H1 (cell line): ENCODE data around the gene MBOAT1. TPM values are rescaled to one million over a fixed set of nuclear protein-coding genes. Genes with fewer than 3 reads are reported as not detected.

Experiments used
- CTCF ChIA-PET: fragments of 300-600 bp; sonication (Branson Sonifier 250); formaldehyde crosslinking; loops from one replicate; lab custom pipeline; 2021; ENCODE audit not compliant: partially characterized antibody; lab: Charles Lee
- POLR2A ChIA-PET: fragments of 300-600 bp; sonication (Branson Sonifier 250); formaldehyde crosslinking; loops from one replicate; lab custom pipeline; 2021; ENCODE audit warnings: inconsistent platforms; ENCODE audit not compliant: partially characterized antibody; lab: Charles Lee
- DNase-seq, 2 experiments: peaks; one replicate each; pipeline versions ENCODE4 v3.0.0 to v3.0.0-alpha.2; 2010 to 2022; ENCODE audit warnings: low spot score in 2 of 2, low read depth in 1 of 2, mixed read lengths in 1 of 2
- FAIRE-seq: peaks from 2 replicates; lab custom pipeline; 2011; peaks lifted over from hg19 to GRCh38; lab: Jason Lieb, UNC
- H2AFZ ChIP-seq: 2 replicates; pipeline ENCODE4 v1.8.1; 2012; ENCODE audit warnings: low read length, inconsistent platforms
- H2AK5ac ChIP-seq: 2 replicates; pipeline ENCODE4 v1.6.1; 2013; ENCODE audit warnings: low read depth, low read length
- H2BK120ac ChIP-seq: replicated peaks from 2 replicates; pipeline ENCODE3; 2013; ENCODE audit warnings: low read depth, low read length, inconsistent platforms
- H2BK12ac ChIP-seq: 2 replicates; pipeline ENCODE4 v1.6.1; 2013; ENCODE audit warnings: low read depth, low read length
- H2BK15ac ChIP-seq: 2 replicates; pipeline ENCODE4 v1.6.1; 2013; ENCODE audit warnings: low read length
- H2BK20ac ChIP-seq: 2 replicates; pipeline ENCODE4 v1.6.1; 2013; ENCODE audit warnings: low read length
- H2BK5ac ChIP-seq: 2 replicates; pipeline ENCODE4 v1.6.1; 2013; ENCODE audit warnings: low read depth, low read length
- H3K14ac ChIP-seq: 2 replicates; pipeline ENCODE4 v1.6.1; 2013; ENCODE audit warnings: inconsistent platforms; ENCODE audit not compliant: insufficient read length
- H3K18ac ChIP-seq: 2 replicates; pipeline ENCODE4 v1.6.1; 2013; ENCODE audit warnings: low read length; ENCODE audit errors: extremely low read depth
- H3K23ac ChIP-seq: 2 replicates; pipeline ENCODE4 v1.6.1; 2013; ENCODE audit warnings: inconsistent platforms; ENCODE audit not compliant: insufficient read length
- H3K23me2 ChIP-seq: 2 replicates; pipeline ENCODE4 v1.6.1; 2013; ENCODE audit warnings: low read depth, low read length
- H3K27ac ChIP-seq: 2 replicates; pipeline ENCODE4 v1.6.1; 2011; ENCODE audit warnings: low read depth, low read length, inconsistent platforms
- H3K27me3 ChIP-seq, 4 experiments: replicated peaks in 1 of 4; 1 replicate in 1 of 4; 2 replicates in 3 of 4; pipeline versions ENCODE4 v1.6.1 to v1.8.1; 2011 to 2013; ENCODE audit warnings: low read length in 3 of 4, mild to moderate bottlenecking in 3 of 4, inconsistent platforms in 2 of 4, mixed read lengths in 2 of 4, moderate library complexity in 1 of 4; ENCODE audit not compliant: control insufficient read depth in 3 of 4, insufficient read depth in 3 of 4; ENCODE audit errors: extremely low read depth in 1 of 4
- H3K36me3 ChIP-seq, 4 experiments: 2 replicates each; pipeline versions ENCODE4 v1.6.1 to v1.8.1; 2011 to 2013; ENCODE audit warnings: mild to moderate bottlenecking in 4 of 4, low read length in 3 of 4, moderate library complexity in 2 of 4, control low read depth in 1 of 4, inconsistent platforms in 1 of 4; ENCODE audit not compliant: insufficient read depth in 4 of 4, control insufficient read depth in 2 of 4
- H3K4ac ChIP-seq: replicated peaks from 2 replicates; pipeline ENCODE3; 2013; ENCODE audit warnings: low read length, low read depth, mixed read lengths, inconsistent platforms; ENCODE audit not compliant: insufficient read length
- H3K4me1 ChIP-seq, 4 experiments: replicated peaks in 1 of 4; 1 replicate in 1 of 4; 2 replicates in 3 of 4; pipeline versions ENCODE4 v1.6.1 to v1.8.1; 2011 to 2013; ENCODE audit warnings: low read length in 3 of 4, inconsistent platforms in 2 of 4, mixed read lengths in 1 of 4; ENCODE audit not compliant: insufficient read depth in 4 of 4, control insufficient read depth in 3 of 4
- H3K4me2 ChIP-seq, 2 experiments: 2 replicates each; pipeline versions ENCODE4 v1.6.1 to v1.8.1; 2011 to 2013; ENCODE audit warnings: low read depth in 2 of 2, low read length in 2 of 2, control low read depth in 1 of 2, inconsistent platforms in 1 of 2, mild to moderate bottlenecking in 1 of 2; ENCODE audit not compliant: insufficient read depth in 1 of 2
- H3K4me3 ChIP-seq, 4 experiments: fragments of 200-600, 300-600 bp in 1 of 4; sonication (generic), shearing (Covaris generic), sonication (Bioruptor Twin) in 1 of 4; 2 replicates each; pipeline versions ENCODE4 v1.5.1 to v1.8.1; 2011 to 2016; ENCODE audit warnings: low read length in 4 of 4, low read depth in 3 of 4, control low read depth in 2 of 4, inconsistent platforms in 2 of 4, mild to moderate bottlenecking in 2 of 4, mixed read lengths in 1 of 4, moderate library complexity in 1 of 4; ENCODE audit not compliant: insufficient read depth in 2 of 4; ENCODE audit errors: extremely low read depth in 1 of 4
- H3K56ac ChIP-seq: replicated peaks from 2 replicates; pipeline ENCODE3; 2013; ENCODE audit warnings: low read depth, mild to moderate bottlenecking, mixed read lengths, low read length, inconsistent platforms; ENCODE audit not compliant: insufficient read length
- H3K79me1 ChIP-seq: 2 replicates; pipeline ENCODE4 v1.6.1; 2013; ENCODE audit warnings: low read depth, low read length, control low read depth
- H3K79me2 ChIP-seq, 2 experiments: 2 replicates each; pipeline versions ENCODE4 v1.6.1 to v1.8.1; 2012 to 2013; ENCODE audit warnings: low read length in 2 of 2, mild to moderate bottlenecking in 2 of 2, inconsistent platforms in 1 of 2; ENCODE audit not compliant: insufficient read depth in 2 of 2, control insufficient read depth in 1 of 2
- H3K9ac ChIP-seq, 4 experiments: replicated peaks in 1 of 4; 1 replicate in 1 of 4; 2 replicates in 3 of 4; pipeline versions ENCODE4 v1.6.1 to v1.8.1; 2011 to 2013; ENCODE audit warnings: low read depth in 3 of 4, low read length in 3 of 4, control low read depth in 2 of 4, mild to moderate bottlenecking in 2 of 4, moderate library complexity in 2 of 4, inconsistent platforms in 1 of 4; ENCODE audit errors: extremely low read depth in 1 of 4
- H3K9me3 ChIP-seq, 2 experiments: 2 replicates each; pipeline versions ENCODE4 v1.6.1 to v1.8.1; 2012 to 2013; ENCODE audit warnings: mild to moderate bottlenecking in 2 of 2, moderate library complexity in 2 of 2, control low read depth in 1 of 2, inconsistent platforms in 1 of 2, low read depth in 1 of 2, low read length in 1 of 2, mixed read lengths in 1 of 2; ENCODE audit not compliant: insufficient read depth in 2 of 2
- H4K20me1 ChIP-seq, 2 experiments: replicated peaks in 1 of 2; 2 replicates each; pipeline versions ENCODE3 to v1.8.1; 2011 to 2013; ENCODE audit warnings: inconsistent platforms in 2 of 2, low read length in 2 of 2, mild to moderate bottlenecking in 1 of 2; ENCODE audit not compliant: insufficient read depth in 2 of 2, control insufficient read depth in 1 of 2
- H4K5ac ChIP-seq: 2 replicates; pipeline ENCODE4 v1.6.1; 2013; ENCODE audit warnings: low read length, low read depth, mixed read lengths, inconsistent platforms; ENCODE audit not compliant: insufficient read length
- H4K8ac ChIP-seq: 2 replicates; pipeline ENCODE4 v1.8.0; 2013; ENCODE audit warnings: mild to moderate bottlenecking, moderate library complexity, low read length, inconsistent platforms; ENCODE audit not compliant: insufficient read depth; ENCODE audit errors: extremely low read depth
- H4K91ac ChIP-seq: replicated peaks from 2 replicates; pipeline ENCODE3; 2013; ENCODE audit warnings: low read length, mixed read lengths, inconsistent platforms; ENCODE audit not compliant: insufficient read length
- NANOG ChIP-seq: IDR thresholded peaks from 2 replicates; pipeline ENCODE4 v1.6.1; 2011; ENCODE audit warnings: low read length, low read depth, mild to moderate bottlenecking, inconsistent platforms; ENCODE audit not compliant: insufficient read depth, poor library complexity, severe bottlenecking
- SIRT6 ChIP-seq: IDR thresholded peaks from one replicate; pipeline ENCODE4 v1.7.1; 2012; ENCODE audit warnings: low read length, inconsistent platforms
- WGBS, 2 experiments: shearing (Covaris generic) in 1 of 2; methylation state at CpG; one replicate each; pipeline versions ENCODE4 v1.1.6 to v1.1.7; 2013 to 2015; ENCODE audit warnings: low lambda C conversion rate in 2 of 2, mixed read lengths in 2 of 2, inconsistent platforms in 1 of 2, low coverage in 1 of 2, missing lambda C conversion rate in 1 of 2; ENCODE audit not compliant: insufficient replicate concordance in 2 of 2, insufficient coverage in 1 of 2, insufficient read length in 1 of 2; ENCODE audit errors: extremely low coverage in 1 of 2, missing lambda C conversion rate in 1 of 2; 5-methylcytosine and 5-hydroxymethylcytosine counted together
- polyA plus RNA-seq, 7 experiments: library from polyadenylated mRNA; depleted of rRNA in 3 of 7; stranded (reverse) in 5 of 7; unstranded in 2 of 7; fragments of >200 nt in 5 of 7; fragments of 200-250 nt in 2 of 7; gene quantifications; 1 replicate in 5 of 7; 2 replicates in 1 of 7; 4 replicates in 1 of 7; pipeline versions ENCODE4 v1.2.1 to v1.2.3, GENCODE V29; 2011 to 2013; ENCODE audit warnings: missing spikeins in 2 of 7, mixed read lengths in 2 of 7
- total RNA-seq: library from RNA; stranded (reverse); fragmentation: NEBNext Ultra II Directional; extraction: Animal tissue kit (Norgen Biotek cat#: 25700); gene quantifications from 2 replicates; pipeline ENCODE4 v1.2.1, GENCODE V29; 2021

Gene MBOAT1
- total and polyA plus RNA-seq, 2 of the 8 experiments (the other 6 are each of a cell fraction or from before 2014, with no cell fraction given), result 4.9 to 19.5 TPM

DNA sequence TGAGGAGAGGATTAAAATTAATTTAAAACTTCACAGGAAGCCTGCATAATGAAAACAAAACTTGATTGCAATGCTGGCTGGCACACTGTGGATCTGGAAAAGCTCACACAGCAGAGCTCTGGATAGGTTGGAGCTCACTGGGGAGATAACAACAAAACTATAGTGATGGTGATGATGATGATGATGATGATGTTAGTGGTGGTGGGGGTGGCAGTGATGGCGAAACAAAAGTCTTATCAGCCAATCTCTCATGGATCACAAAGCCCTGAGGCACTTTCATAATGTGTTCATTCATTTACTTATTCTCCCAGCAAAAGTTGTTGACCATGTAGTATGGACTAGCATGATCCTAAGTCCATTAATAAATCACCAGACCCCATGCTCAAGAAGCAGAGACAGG, 152.0 kb downstream of the MBOAT1 start:
- 94% methylated on average over 1 of the region's 1 CpG; no CpG with 5 or more reads in 1 of the 2 experiments for WGBS, 2 experiments
- no peak overlapping the region for H3K18ac ChIP-seq
- no peak overlapping the region for H3K14ac ChIP-seq
- no peaks in the 10 kb centered on the region for H3K27me3 ChIP-seq
- no peak overlapping the region for H3K4me2 ChIP-seq
- H3K36me3 ChIP-seq, result no peaks in the 10 kb centered on the region
- no peak overlapping the region for H3K4ac ChIP-seq
- no peak overlapping the region for H2BK12ac ChIP-seq
- FAIRE-seq (no peak), DNase-seq (no peak)
- H2AK5ac ChIP-seq, result no peak overlapping the region
- no peak overlapping the region for H2BK5ac ChIP-seq
- no peaks in the 10 kb centered on the region for H3K9me3 ChIP-seq
- no peaks in the 10 kb centered on the region for H4K20me1 ChIP-seq
- TF ChIP-seq SIRT6, result no peak
- TF ChIP-seq NANOG, result no peak
- H3K23ac ChIP-seq, result no peak overlapping the region
- ChIA-PET CTCF (interaction anchor here (1.3 to 1.7 kb wide), 3 partner anchors 184 to 1036 kb away, joined by 3 to 7 read pairs (median 4); no protein-coding TSS in a partner anchor), POLR2A (no interaction called here)
- no peak overlapping the region for H2AFZ ChIP-seq
- no peak overlapping the region for H2BK120ac ChIP-seq
- no peak overlapping the region for H4K91ac ChIP-seq
- no peak overlapping the region for H4K5ac ChIP-seq
- H2BK20ac ChIP-seq, result no peak overlapping the region
- H3K79me1 ChIP-seq, result no peaks in the 10 kb centered on the region; the same call in 1 of the 2 replicates
- no peak overlapping the region for H3K9ac ChIP-seq
- H2BK15ac ChIP-seq, result no peak overlapping the region
- no peak overlapping the region for H3K4me3 ChIP-seq
- no peak overlapping the region for H4K8ac ChIP-seq
- no peaks in the 10 kb centered on the region for H3K79me2 ChIP-seq
- no peak overlapping the region for H3K27ac ChIP-seq
- no peaks in the 10 kb centered on the region for H3K4me1 ChIP-seq
- no peak overlapping the region for H3K56ac ChIP-seq
- H3K23me2 ChIP-seq, result no peaks in the 10 kb centered on the region
